IPS DF 4.7 (cell line): Measurements from ENCODE around the gene RGPD8.

Source experiments
- DNase-seq: peaks from one replicate; pipeline ENCODE4 v3.0.0-alpha.2; 2013; ENCODE audit warnings: low spot score; ENCODE audit errors: extremely low read depth

The RGPD8 gene

GRCh38 chr2:112335600-112335999 lies 97.8 kb downstream of the RGPD8 start:
- no peak for DNase-seq

GRCh38 chr2:112332123-112332696 lies 101.2 kb downstream of the RGPD8 start:
- no peak for DNase-seq

GRCh38 chr2:112322919-112323318 lies 110.5 kb downstream of the RGPD8 start:
- no peak for DNase-seq

GRCh38 chr2:112321375-112322320 lies 111.8 kb downstream of the RGPD8 start:
- DNase-seq: no peak
